Caco-2 (cell line): ENCODE data around the gene ARHGEF6. TPM values are rescaled to one million over a fixed set of nuclear protein-coding genes. Genes with fewer than 3 reads are reported as not detected.

Experiments used
- BruUV-seq: library from RNA; stranded (reverse); fragments of 400-500 nt; replicated peaks from 2 replicates; lab custom pipeline; 2021; lab: Mats Ljungman, UMichigan
- CTCF ChIA-PET: fragments of 300-600 bp; sonication (Branson Sonifier 250); formaldehyde crosslinking; loops from one replicate; lab custom pipeline; 2022; ENCODE audit warnings: antibody characterized with exemption; lab: Charles Lee
- POLR2A ChIA-PET: fragments of 300-600 bp; sonication (Branson Sonifier 250); formaldehyde crosslinking; loops from one replicate; lab custom pipeline; 2022; ENCODE audit warnings: antibody characterized with exemption; lab: Charles Lee
- DNase-seq, 2 experiments: peaks; one replicate each; pipeline versions ENCODE4 v3.0.0 to v3.0.0-alpha.2; 2020 to 2022
- H3K27me3 ChIP-seq: replicated peaks from 2 replicates; pipeline ENCODE4 v1.6.0; 2011; ENCODE audit warnings: low read length; ENCODE audit not compliant: control insufficient read depth, insufficient read depth
- H3K36me3 ChIP-seq: 2 replicates; pipeline ENCODE4 v1.5.1; 2011; ENCODE audit warnings: low read length; ENCODE audit not compliant: control insufficient read depth, insufficient read depth
- H3K4me1 ChIP-seq: fragments of 250-450 bp; sonication (Bioruptor Pico); 2 replicates; pipeline ENCODE4 v1.5.1; 2020; ENCODE audit warnings: mild to moderate bottlenecking
- H3K4me3 ChIP-seq: 2 replicates; pipeline ENCODE4 v1.5.1; 2011; ENCODE audit warnings: low read depth, mild to moderate bottlenecking, control low read depth, low read length
- H3K9me3 ChIP-seq: fragments of 250-450 bp; sonication (Bioruptor Pico); 2 replicates; pipeline ENCODE4 v1.5.1; 2020; ENCODE audit warnings: mild to moderate bottlenecking, moderate library complexity
- H3K27ac Mint-ChIP-seq: one replicate; pipeline ENCODE4 v1.8.0; 2022; ENCODE audit warnings: mixed read lengths; ENCODE audit not compliant: unreplicated experiment
- H3K27me3 Mint-ChIP-seq: one replicate; pipeline ENCODE4 v1.8.0; 2022; ENCODE audit warnings: mixed read lengths; ENCODE audit not compliant: insufficient read depth, unreplicated experiment
- H3K36me3 Mint-ChIP-seq: one replicate; pipeline ENCODE4 v1.8.0; 2022; ENCODE audit warnings: mild to moderate bottlenecking, mixed read lengths; ENCODE audit not compliant: insufficient read depth, unreplicated experiment
- H3K4me1 Mint-ChIP-seq: one replicate; pipeline ENCODE4 v1.8.0; 2022; ENCODE audit warnings: low read depth, mixed read lengths; ENCODE audit not compliant: unreplicated experiment
- H3K4me3 Mint-ChIP-seq: one replicate; pipeline ENCODE4 v1.8.0; 2022; ENCODE audit warnings: mild to moderate bottlenecking, moderate library complexity, mixed read lengths; ENCODE audit not compliant: unreplicated experiment
- H3K9me3 Mint-ChIP-seq: one replicate; pipeline ENCODE4 v1.8.0; 2022; ENCODE audit warnings: mixed read lengths; ENCODE audit not compliant: unreplicated experiment
- CTCF ChIP-seq, 2 experiments: fragments of 200-600 bp in 1 of 2; IDR thresholded peaks; 1 replicate in 1 of 2; 2 replicates in 1 of 2; pipeline versions ENCODE4 v1.5.1 to v1.8.0; 2011 to 2022; ENCODE audit warnings: antibody characterized with exemption in 1 of 2, control low read depth in 1 of 2, inconsistent platforms in 1 of 2, low read depth in 1 of 2, low read length in 1 of 2, mild to moderate bottlenecking in 1 of 2, moderate library complexity in 1 of 2; ENCODE audit not compliant: insufficient read depth in 1 of 2, severe bottlenecking in 1 of 2, unreplicated experiment in 1 of 2
- intact Hi-C: fragments of 100-400 bp; cut with micrococcal nuclease; formaldehyde crosslinking; loops from one replicate; pipeline ENCODE4 v1.10.0; 2022; ENCODE audit not compliant: unreplicated experiment
- total RNA-seq: library from RNA; stranded (reverse); gene quantifications from 2 replicates; pipeline ENCODE4 v1.2.3, GENCODE V29; 2022

Gene ARHGEF6
- total RNA-seq, 1 experiment from 2014 or later, result not detected

DNA sequence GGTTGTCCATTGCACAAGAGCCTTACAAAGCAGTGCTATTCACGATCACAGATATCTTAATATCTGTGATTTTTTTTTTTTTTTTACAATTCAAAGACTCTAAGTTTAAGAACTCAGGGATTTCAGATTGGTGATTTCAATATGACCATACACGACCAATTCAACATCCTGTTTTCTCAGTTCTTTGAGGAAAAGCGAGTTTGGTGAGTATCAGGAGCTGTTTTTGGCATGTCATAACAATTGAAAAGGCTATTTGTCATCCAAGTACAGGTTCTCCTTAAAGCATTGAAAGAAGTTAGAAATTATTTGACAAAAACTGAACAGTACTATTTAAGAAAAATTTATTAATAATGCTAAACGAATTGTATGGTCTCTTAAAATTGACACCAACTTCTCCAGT, 9.1 kb upstream of the ARHGEF6 start:
- no peak for TF ChIP-seq CTCF (IDR thresholded peaks at IDR 0.05; ENCODE audit: insufficient read depth in 1 of 2, low read depth in 1 of 2, low read length in 1 of 2, severe bottlenecking in 1 of 2, unreplicated experiment in 1 of 2)
- H3K9me3 ChIP-seq, result no peaks in the 10 kb centered on the region
- no peak for DNase-seq
- Mint-ChIP-seq H3K9me3 (peaks cover 7% of the 10 kb centered on the region), H3K36me3 (no peaks in the 10 kb centered on the region), H3K27me3 (peaks cover 4% of the 10 kb centered on the region), H3K4me1 (no peaks in the 10 kb centered on the region), H3K4me3 (no peak overlapping the region), H3K27ac (no peak overlapping the region)
- ChIA-PET POLR2A (no interaction called here), CTCF (no interaction called here)
- no peaks in the 10 kb centered on the region for H3K36me3 ChIP-seq
- intact Hi-C loops, result no loop called here
- H3K27me3 ChIP-seq, result no peaks in the 10 kb centered on the region
- BruUV-seq, result no TSS peak
- no peaks in the 10 kb centered on the region for H3K4me1 ChIP-seq
- H3K4me3 ChIP-seq, result no peak overlapping the region

DNA sequence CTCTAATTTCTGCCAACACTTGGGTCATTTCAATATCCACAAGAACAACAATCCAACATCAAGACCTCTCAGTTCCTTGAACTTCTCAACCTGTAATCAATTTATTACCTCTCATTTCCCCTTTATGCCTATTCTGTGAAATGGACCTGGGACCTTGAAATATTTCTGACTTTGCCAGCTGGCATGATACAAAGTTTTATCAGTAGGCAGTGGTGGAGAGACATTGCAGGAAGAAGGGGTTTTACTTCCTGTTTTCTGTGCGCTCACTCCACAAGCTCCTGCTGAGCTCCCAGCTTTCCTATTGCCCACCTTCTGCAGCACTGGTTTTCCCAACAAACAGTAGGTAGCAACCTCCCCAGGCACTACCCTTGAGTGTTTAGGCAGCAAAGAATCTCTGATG, 3.5 kb upstream of the ARHGEF6 start:
- ChIA-PET POLR2A (no interaction called here), CTCF (no interaction called here)
- Histone ChIP-seq H3K4me1 (no peaks in the 10 kb centered on the region), H3K27me3 (no peaks in the 10 kb centered on the region), H3K4me3 (no peak overlapping the region), H3K9me3 (no peaks in the 10 kb centered on the region), H3K36me3 (no peaks in the 10 kb centered on the region)
- Mint-ChIP-seq H3K27ac (no peak overlapping the region), H3K9me3 (no peaks in the 10 kb centered on the region), H3K4me1 (peaks cover 5% of the 10 kb centered on the region), H3K4me3 (no peak overlapping the region), H3K27me3 (peaks cover 7% of the 10 kb centered on the region), H3K36me3 (no peaks in the 10 kb centered on the region)
- DNase-seq, result no peak
- no peak for TF ChIP-seq CTCF (IDR thresholded peaks at IDR 0.05; ENCODE audit: insufficient read depth in 1 of 2, low read depth in 1 of 2, low read length in 1 of 2, severe bottlenecking in 1 of 2, unreplicated experiment in 1 of 2)
- BruUV-seq, result no TSS peak
- intact Hi-C loops, result no loop called here

GRCh38 chrX:136783159-136783558, 2.4 kb upstream of the ARHGEF6 start:
- Histone ChIP-seq H3K27me3 (no peaks in the 10 kb centered on the region), H3K4me3 (no peak overlapping the region), H3K9me3 (no peaks in the 10 kb centered on the region), H3K4me1 (no peaks in the 10 kb centered on the region), H3K36me3 (no peaks in the 10 kb centered on the region)
- BruUV-seq, result no TSS peak
- POLR2A ChIA-PET, result no interaction called here
- peaks cover 5% of the 10 kb centered on the region for H3K4me1 Mint-ChIP-seq
- peaks cover 7% of the 10 kb centered on the region for H3K27me3 Mint-ChIP-seq
- CTCF ChIA-PET, result no interaction called here
- no peak overlapping the region for H3K4me3 Mint-ChIP-seq
- intact Hi-C loops, result no loop called here
- no peak for DNase-seq
- no peak overlapping the region for H3K27ac Mint-ChIP-seq
- TF ChIP-seq CTCF (IDR thresholded peaks at IDR 0.05; ENCODE audit: insufficient read depth in 1 of 2, low read depth in 1 of 2, low read length in 1 of 2, severe bottlenecking in 1 of 2, unreplicated experiment in 1 of 2), result no peak
- H3K9me3 Mint-ChIP-seq, result no peaks in the 10 kb centered on the region
- no peaks in the 10 kb centered on the region for H3K36me3 Mint-ChIP-seq
